Immature natural killer cell (primary cell): ENCODE results near the gene ATP6V1G3. TPM values are rescaled to one million over a fixed set of nuclear protein-coding genes. Genes with fewer than 3 reads are reported as not detected.
"Not testable (repeated sequence)": the region's sequence is repeated elsewhere in the genome, so short reads cannot be mapped to it uniquely, and the experiment has no call there.

ENCODE experiments used
- DNase-seq, 3 donors: peaks; one replicate each; pipeline ENCODE4 v3.0.0; 2022; ENCODE audit warnings: mixed read lengths in 1 of 3
- H3K27ac Mint-ChIP-seq, 6 donors: one replicate each; pipeline ENCODE4 v1.8.0; 2020; ENCODE audit warnings: mixed read lengths in 6 of 6, mild to moderate bottlenecking in 5 of 6, inconsistent platforms in 4 of 6, moderate library complexity in 3 of 6
- H3K27me3 Mint-ChIP-seq, 3 donors: one replicate each; pipeline ENCODE4 v1.8.0; 2020 to 2021; ENCODE audit warnings: low read depth in 3 of 3, mild to moderate bottlenecking in 3 of 3, mixed read lengths in 3 of 3, moderate library complexity in 3 of 3, inconsistent platforms in 1 of 3
- H3K36me3 Mint-ChIP-seq, 3 donors: one replicate each; pipeline ENCODE4 v1.8.0; 2020; ENCODE audit warnings: mixed read lengths in 3 of 3, inconsistent platforms in 2 of 3, mild to moderate bottlenecking in 2 of 3
- H3K4me1 Mint-ChIP-seq, 2 donors: one replicate each; pipeline ENCODE4 v1.8.0; 2020; ENCODE audit warnings: inconsistent platforms in 2 of 2, mild to moderate bottlenecking in 2 of 2, mixed read lengths in 2 of 2, moderate library complexity in 1 of 2
- H3K4me3 Mint-ChIP-seq, 5 donors: one replicate each; pipeline ENCODE4 v1.8.0; 2020; ENCODE audit warnings: mild to moderate bottlenecking in 5 of 5, mixed read lengths in 5 of 5, inconsistent platforms in 3 of 5, moderate library complexity in 3 of 5
- H3K9me3 Mint-ChIP-seq, 6 donors: one replicate each; pipeline ENCODE4 v1.8.0; 2020; ENCODE audit warnings: mild to moderate bottlenecking in 6 of 6, mixed read lengths in 6 of 6, inconsistent platforms in 4 of 6, moderate library complexity in 3 of 6
- polyA plus RNA-seq, 3 donors: library from polyadenylated mRNA; unstranded; fragments of 300-500 nt; fragmentation: Illumina TruSeq; gene quantifications; one replicate each; pipeline ENCODE4 v1.2.3, GENCODE V29; 2021

The ATP6V1G3 gene, protein sequence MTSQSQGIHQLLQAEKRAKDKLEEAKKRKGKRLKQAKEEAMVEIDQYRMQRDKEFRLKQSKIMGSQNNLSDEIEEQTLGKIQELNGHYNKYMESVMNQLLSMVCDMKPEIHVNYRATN
- not detected for polyA plus RNA-seq

DNA sequence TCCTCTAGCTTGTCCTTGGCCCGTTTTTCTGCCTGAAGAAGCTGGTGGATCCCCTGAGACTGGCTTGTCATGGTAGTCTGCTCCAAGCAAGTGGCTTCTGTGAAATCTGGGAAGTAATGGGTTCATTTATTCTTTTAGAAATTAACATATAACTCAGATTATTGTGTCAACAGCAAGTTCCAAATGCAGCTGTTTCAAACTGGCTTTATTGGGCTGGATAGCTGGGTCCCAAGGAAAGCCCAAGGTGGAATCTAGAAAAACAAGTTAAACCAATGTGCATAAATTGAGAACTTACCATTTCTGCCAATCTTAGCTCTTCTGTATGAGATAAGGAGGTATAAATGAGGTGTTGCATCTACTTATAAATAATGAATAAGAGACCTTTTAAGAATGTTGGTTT is at the start of gene ATP6V1G3:
Gene ATP6V1G3 (minus strand): TSS at position 101 of the 400 bp plus-strand sequence. CDS start 30 bp downstream, at position 71.
- H3K4me3 Mint-ChIP-seq, result no peak within 1 kb of the TSS
- H3K36me3 Mint-ChIP-seq, result peaks cover 0 to 3% (median 0%) of the 10 kb centered on the region in 3 donors
- H3K9me3 Mint-ChIP-seq, result no peaks in the 10 kb centered on the region
- no peak for DNase-seq
- H3K4me1 Mint-ChIP-seq, result peaks cover 17 to 40% of the 10 kb centered on the region in 2 donors
- peaks cover 0 to under 1% (median 0%) of the 10 kb centered on the region in 3 donors for H3K27me3 Mint-ChIP-seq
- H3K27ac Mint-ChIP-seq, result peak within 1 kb of the TSS in 1 of 6 donors; percentile 2

DNA sequence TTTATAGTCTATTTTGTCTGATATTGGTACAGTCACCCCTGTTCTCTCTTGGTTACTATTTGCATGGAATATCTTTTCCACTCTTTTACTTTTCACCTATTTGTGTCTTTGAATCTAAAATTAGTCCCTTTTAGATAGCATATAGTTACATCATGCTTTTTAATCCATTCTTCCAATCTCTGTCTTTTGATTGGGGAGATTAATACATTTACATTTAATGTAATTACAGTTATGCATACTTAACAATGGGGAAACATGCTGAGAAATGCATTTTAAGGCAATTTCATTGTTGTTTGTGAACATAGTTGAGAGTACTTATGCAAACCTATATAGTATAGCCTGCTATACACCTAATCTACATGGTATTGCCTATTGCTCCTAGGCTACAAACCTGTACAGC is 48.4 kb upstream of the ATP6V1G3 start:
- H3K9me3 Mint-ChIP-seq, result peaks cover 11 to 41% (median 27%) of the 10 kb centered on the region in 6 donors
- H3K4me3 Mint-ChIP-seq, result no peak overlapping the region
- H3K4me1 Mint-ChIP-seq, result no peaks in the 10 kb centered on the region
- peaks cover 21 to 39% (median 25%) of the 10 kb centered on the region in 3 donors for H3K36me3 Mint-ChIP-seq
- H3K27ac Mint-ChIP-seq, result no peak overlapping the region
- peaks cover 0 to 2% (median 1%) of the 10 kb centered on the region in 3 donors for H3K27me3 Mint-ChIP-seq
- DNase-seq, result no peak

DNA sequence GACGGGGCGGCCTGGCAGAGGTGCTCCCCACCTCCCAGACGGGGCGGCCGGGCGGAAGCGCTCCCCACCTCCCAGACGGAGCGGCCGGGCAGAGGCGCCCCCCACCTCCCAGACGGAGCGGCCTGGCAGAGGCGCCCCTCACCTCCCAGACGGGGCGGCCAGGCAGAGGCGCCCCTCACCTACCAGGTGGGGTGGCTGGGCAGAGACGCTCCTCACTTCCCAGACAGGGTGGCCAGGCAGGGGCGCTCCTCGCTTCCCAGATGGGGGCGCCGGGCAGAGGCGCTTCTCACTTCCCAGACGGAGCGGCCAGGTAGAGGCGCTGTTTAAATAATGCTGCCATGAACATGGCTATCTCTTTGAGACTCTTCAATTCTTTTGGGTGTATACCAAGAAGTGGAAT is 43.7 kb upstream of the ATP6V1G3 start:
- H3K27ac Mint-ChIP-seq, result no peak overlapping the region
- H3K4me3 Mint-ChIP-seq, result no peak overlapping the region
- H3K9me3 Mint-ChIP-seq, result peaks cover 11 to 27% (median 20%) of the 10 kb centered on the region in 6 donors
- H3K36me3 Mint-ChIP-seq, result peaks cover 19 to 32% (median 22%) of the 10 kb centered on the region in 3 donors
- H3K4me1 Mint-ChIP-seq, result no peaks in the 10 kb centered on the region
- no peak for DNase-seq
- H3K27me3 Mint-ChIP-seq, result peaks cover 0 to 6% (median 5%) of the 10 kb centered on the region in 3 donors

DNA sequence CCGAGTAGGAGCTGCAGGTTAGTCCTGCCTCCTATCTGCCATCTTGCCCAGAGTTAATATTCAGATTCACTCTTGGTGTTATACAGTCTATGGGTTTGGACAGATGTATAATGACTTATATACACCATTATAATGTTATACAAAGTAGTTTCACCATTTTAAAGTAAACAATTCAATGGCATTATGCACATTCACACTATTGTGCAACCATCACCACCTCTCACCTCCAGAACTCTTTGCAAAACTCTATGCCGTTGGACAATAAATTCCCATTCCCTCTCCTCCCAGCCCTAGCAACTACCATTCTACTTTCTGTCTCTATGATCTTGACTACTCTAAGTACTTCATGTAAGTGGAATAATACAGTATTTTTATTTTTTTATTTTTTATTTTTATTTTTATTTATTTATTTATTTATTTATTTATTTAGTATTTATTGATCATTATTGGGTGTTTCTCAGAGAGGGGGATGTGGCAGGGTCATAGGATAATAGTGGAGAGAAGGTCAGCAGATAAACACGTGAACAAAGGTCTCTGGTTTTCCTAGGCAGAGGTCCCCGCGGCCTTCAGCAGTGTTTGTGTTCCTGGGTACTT is 42.8 kb upstream of the ATP6V1G3 start:
- H3K4me3 Mint-ChIP-seq, H3K27me3 Mint-ChIP-seq, H3K4me1 Mint-ChIP-seq, H3K27ac Mint-ChIP-seq, DNase-seq: not testable (repeated sequence)
- H3K36me3 Mint-ChIP-seq, result peaks cover 16 to 27% (median 20%) of the 10 kb centered on the region in 3 donors
- peaks cover 11 to 22% (median 16%) of the 10 kb centered on the region in 6 donors for H3K9me3 Mint-ChIP-seq

DNA sequence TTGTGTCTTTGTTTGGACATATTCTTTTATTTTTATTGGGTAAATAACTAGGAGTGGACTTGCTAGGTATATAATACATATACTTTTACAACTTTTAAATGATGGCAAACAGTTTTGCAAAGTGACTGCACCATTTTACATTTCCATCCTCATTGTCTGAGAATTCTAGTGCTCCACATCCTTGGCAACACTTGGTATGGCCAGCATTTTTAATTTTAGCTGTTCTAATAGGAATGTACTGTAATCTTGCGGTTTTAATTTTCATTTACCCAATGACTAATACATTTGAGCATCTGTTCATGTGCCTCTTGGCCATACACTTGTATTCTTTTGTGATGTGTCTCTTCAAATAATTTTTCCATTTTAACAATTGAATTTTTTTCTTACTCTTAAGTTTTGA is 37.0 kb upstream of the ATP6V1G3 start:
- Mint-ChIP-seq H3K9me3 (peaks cover 7 to 15% (median 13%) of the 10 kb centered on the region in 6 donors), H3K4me3 (no peak overlapping the region), H3K27ac (no peak overlapping the region), H3K36me3 (peaks cover 10 to 16% (median 12%) of the 10 kb centered on the region in 3 donors), H3K27me3 (peaks cover 0 to 2% (median 0%) of the 10 kb centered on the region in 3 donors), H3K4me1 (peaks cover 8 to 27% of the 10 kb centered on the region in 2 donors)
- no peak for DNase-seq

DNA sequence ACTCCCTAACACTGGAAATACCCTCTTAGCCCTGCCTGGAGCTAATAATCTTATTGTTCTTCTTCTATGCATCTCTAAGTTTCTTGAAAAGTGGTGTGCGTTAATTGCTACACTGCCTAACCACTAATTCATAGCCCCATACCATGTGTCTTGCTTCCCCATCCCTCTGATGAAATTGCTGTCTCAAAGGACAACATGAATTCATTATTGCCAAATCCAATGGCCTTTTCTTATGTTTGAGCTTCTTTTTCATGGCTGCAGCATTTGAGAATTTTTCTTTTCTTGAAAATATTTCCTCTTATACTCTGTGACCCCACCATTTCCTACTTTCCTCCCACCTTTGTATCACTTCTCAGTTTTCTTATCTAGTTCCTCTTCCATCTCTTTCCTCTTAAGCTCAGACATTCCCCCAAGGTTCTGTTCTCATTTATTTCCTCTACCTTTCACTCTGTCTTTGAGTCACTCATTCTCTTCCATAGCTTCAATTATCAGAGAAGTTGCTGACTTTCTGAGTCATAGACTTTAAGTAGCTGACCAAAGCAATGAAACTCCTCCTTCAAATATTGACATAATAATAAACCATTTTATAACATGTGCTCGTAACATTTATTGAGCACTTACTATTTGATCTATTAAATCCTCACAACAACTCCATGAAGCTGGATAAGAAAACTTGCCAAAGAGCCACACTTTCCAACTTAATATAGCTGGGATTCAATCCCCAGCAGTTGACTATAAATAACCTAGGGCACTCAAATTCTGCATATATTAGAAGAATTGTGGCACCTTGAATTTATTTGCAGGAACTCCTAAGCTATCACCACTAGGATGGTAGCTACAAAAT is 35.5 kb upstream of the ATP6V1G3 start:
- Mint-ChIP-seq H3K4me3 (no peak overlapping the region), H3K27me3 (no peaks in the 10 kb centered on the region), H3K36me3 (peaks cover 0 to 6% (median under 1%) of the 10 kb centered on the region in 3 donors), H3K27ac (peak overlapping the region in 3 of 6 donors; percentile 4 to 43 (median 9)), H3K9me3 (peaks cover 0 to 4% (median 2%) of the 10 kb centered on the region in 6 donors), H3K4me1 (peaks cover 8 to 27% of the 10 kb centered on the region in 2 donors)
- DNase-seq, result no peak

DNA sequence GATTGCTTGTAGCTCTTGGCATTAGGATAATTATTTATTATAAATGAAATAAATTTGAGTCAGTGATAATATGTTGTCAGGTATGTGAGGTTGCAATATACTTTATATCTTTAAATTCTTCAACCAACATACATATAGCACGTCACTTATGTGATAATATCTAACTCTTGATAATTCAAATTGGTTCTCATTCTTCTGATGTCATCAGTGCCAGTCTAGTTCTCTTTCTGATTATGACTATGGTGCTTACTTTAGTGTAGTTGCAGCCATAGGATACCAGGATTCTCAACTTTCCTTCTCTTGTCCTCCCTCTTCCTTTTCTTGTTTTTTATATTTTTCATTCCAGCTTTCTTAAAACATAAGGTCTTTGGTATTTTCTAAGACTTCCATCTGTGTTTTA is 34.8 kb upstream of the ATP6V1G3 start:
- H3K9me3 Mint-ChIP-seq, result no peaks in the 10 kb centered on the region
- no peak for DNase-seq
- no peaks in the 10 kb centered on the region for H3K27me3 Mint-ChIP-seq
- no peak overlapping the region for H3K4me3 Mint-ChIP-seq
- H3K36me3 Mint-ChIP-seq, result peaks cover 0 to 5% (median 0%) of the 10 kb centered on the region in 3 donors
- peaks cover 9 to 27% of the 10 kb centered on the region in 2 donors for H3K4me1 Mint-ChIP-seq
- no peak overlapping the region for H3K27ac Mint-ChIP-seq

DNA sequence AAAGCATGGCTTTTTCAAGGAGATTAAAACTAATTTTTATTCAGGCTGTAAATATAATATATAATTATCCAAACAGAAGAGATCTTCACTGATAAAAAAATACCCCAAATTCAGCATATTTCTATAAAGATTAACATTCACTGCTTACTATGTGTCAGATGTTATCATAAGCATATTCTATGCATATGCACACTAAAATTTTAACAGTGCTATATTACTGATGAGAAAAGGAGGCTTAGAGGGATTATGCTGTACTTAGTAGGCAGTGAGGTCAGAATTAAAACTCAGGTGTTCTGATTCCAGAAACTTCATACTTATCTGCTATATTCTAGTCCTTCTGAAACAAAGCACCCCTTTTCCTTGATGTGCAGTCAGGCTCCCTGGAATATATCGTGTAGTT is 33.8 kb upstream of the ATP6V1G3 start:
- Mint-ChIP-seq H3K4me3 (no peak overlapping the region), H3K4me1 (peaks cover 10 to 27% of the 10 kb centered on the region in 2 donors), H3K9me3 (no peaks in the 10 kb centered on the region), H3K36me3 (peaks cover 0 to 5% (median 0%) of the 10 kb centered on the region in 3 donors), H3K27me3 (no peaks in the 10 kb centered on the region), H3K27ac (no peak overlapping the region)
- DNase-seq, result no peak

DNA sequence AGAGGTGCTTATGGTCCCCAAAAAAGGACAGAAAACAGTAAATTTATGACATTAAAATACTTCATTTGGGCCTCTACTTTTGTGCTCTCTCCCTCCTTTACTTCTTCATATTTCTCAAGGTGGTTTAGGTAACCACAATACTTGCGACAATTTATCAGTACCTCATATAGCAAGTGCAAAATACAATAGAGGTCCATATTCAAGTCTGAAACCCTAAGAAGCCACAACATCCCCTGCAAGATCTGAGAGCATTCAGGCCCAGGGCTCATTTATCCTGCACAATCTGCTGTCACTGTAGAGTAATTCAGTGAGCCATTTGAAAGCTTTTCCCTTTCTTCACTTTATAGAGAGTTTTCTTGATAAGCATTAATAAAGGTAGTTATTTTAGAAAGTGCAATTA is 24.2 kb upstream of the ATP6V1G3 start:
- Mint-ChIP-seq H3K27me3 (no peaks in the 10 kb centered on the region), H3K4me3 (peak overlapping the region; percentile 45 to 79 (median 60)), H3K4me1 (peaks cover 71 to 84% of the 10 kb centered on the region in 2 donors), H3K36me3 (peaks cover 3 to 9% (median 6%) of the 10 kb centered on the region in 3 donors), H3K9me3 (peaks cover 0 to 2% (median 0%) of the 10 kb centered on the region in 6 donors), H3K27ac (peak overlapping the region; percentile 83 to 93 (median 90))
- DNase-seq, result peak; percentile 49 to 70 (median 67)

DNA sequence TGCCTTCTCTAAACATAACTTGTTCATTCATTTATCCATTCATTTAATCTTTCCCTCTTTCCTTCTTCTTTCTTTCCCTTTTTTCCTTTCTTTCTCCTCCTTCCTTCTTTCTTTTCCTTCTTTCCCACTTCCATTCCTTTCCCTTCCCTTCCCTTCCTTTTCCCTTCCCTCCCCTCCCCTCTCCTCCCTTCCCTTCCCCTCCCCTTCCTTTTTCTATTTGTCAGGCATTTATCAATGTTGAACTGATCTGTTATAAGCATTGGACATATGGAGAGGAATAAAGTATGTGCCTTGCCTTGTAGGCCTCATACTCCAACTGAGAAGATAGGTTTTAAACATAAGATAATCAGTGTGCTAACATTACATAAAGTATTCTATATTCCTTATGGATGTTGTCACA is 23.7 kb upstream of the ATP6V1G3 start:
- Mint-ChIP-seq H3K4me3 (peak overlapping the region in 4 of 5 donors; percentile 22 to 79 (median 67)), H3K36me3 (peaks cover 3 to 9% (median 6%) of the 10 kb centered on the region in 3 donors), H3K4me1 (peaks cover 73 to 90% of the 10 kb centered on the region in 2 donors), H3K9me3 (peaks cover 0 to 2% (median 0%) of the 10 kb centered on the region in 6 donors), H3K27ac (peak overlapping the region; percentile 83 to 93 (median 90)), H3K27me3 (peaks cover 0 to under 1% (median 0%) of the 10 kb centered on the region in 3 donors)
- DNase-seq, result no peak

DNA sequence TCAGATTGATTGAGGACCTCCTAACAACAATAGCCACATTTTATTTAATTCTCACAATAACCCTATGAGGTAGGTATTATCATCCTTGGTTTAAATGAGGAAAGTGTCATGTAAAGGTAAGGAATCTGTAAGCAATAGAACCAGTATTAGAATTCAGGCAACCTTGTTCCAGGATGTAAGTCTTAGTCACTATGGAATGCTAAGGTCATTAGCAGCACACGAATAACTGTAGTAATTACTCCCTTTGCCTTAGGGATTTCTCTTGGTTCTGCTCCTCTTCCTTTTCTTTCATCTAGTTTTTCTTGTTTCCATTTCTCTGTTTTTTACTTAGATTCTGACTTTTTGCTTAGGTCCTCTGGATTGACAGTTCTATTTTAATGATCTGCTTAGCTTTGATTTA is 23.1 kb upstream of the ATP6V1G3 start:
- Mint-ChIP-seq H3K27ac (peak overlapping the region; percentile 83 to 93 (median 90)), H3K27me3 (peaks cover 0 to 2% (median 0%) of the 10 kb centered on the region in 3 donors), H3K4me3 (peak overlapping the region in 4 of 5 donors; percentile 0 to 35 (median 20)), H3K36me3 (peaks cover 3 to 9% (median 6%) of the 10 kb centered on the region in 3 donors), H3K4me1 (peaks cover 77 to 96% of the 10 kb centered on the region in 2 donors), H3K9me3 (peaks cover 0 to 2% (median 0%) of the 10 kb centered on the region in 6 donors)
- no peak for DNase-seq

DNA sequence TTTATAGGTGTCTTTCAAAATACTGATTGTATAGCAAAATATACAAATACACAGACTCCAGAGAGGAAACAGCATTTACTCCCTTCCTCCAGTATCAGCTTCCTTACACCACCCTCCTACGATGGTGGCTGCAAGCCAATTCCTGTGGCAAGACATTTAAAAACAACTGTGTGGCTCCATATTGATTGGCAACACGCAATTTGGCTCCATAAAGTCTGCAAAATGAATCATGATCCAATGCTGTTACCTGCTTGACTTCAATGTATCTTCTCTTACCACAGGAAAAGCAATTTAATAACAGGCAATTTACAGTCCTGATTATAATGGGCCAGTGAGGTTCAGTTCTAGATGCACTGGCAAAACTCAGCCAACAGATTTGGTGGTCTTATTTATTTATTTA is 19.7 kb upstream of the ATP6V1G3 start:
- Mint-ChIP-seq H3K9me3 (no peaks in the 10 kb centered on the region), H3K4me1 (peaks cover 82 to 97% of the 10 kb centered on the region in 2 donors), H3K4me3 (peak overlapping the region in 2 of 5 donors; percentile 18 to 25), H3K36me3 (no peaks in the 10 kb centered on the region), H3K27ac (peak overlapping the region in 4 of 6 donors; percentile 21 to 58 (median 33)), H3K27me3 (peaks cover 3 to 11% (median 7%) of the 10 kb centered on the region in 3 donors)
- no peak for DNase-seq

DNA sequence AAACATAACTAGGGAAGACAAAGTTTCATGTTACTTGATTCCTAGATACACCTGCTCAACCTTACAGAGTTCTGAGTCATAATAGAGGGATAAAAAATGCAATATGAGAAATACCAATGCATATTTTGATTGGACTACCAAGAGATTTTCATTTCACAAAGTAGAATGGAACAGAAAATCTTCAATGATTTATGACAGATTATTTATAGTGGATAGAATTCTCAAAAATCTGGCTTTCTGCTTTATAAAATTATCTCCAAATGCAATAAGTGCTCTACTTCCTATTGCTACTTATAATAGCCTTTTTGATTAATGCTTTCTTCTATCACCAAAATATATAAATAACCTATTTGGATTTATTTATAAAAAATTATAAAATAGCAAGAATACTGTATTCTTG is 18.9 kb upstream of the ATP6V1G3 start:
- H3K9me3 Mint-ChIP-seq, result no peaks in the 10 kb centered on the region
- H3K27me3 Mint-ChIP-seq, result peaks cover 3 to 11% (median 7%) of the 10 kb centered on the region in 3 donors
- DNase-seq, result no peak
- H3K4me1 Mint-ChIP-seq, result peaks cover 82 to 97% of the 10 kb centered on the region in 2 donors
- no peaks in the 10 kb centered on the region for H3K36me3 Mint-ChIP-seq
- peak overlapping the region in 3 of 5 donors; percentile 12 to 64 (median 60) for H3K4me3 Mint-ChIP-seq
- peak overlapping the region; percentile 82 to 88 (median 87) for H3K27ac Mint-ChIP-seq
